GM12892 (cell line): ENCODE results near the gene FBXW10.
A peak's percentile ranks its signal among the peaks of the same experiment; 100 is the strongest.
"Not testable (repeated sequence)": the region's sequence is repeated elsewhere in the genome, so short reads cannot be mapped to it uniquely, and the experiment has no call there.

ENCODE experiments used
- DNase-seq: peaks from one replicate; pipeline ENCODE4 v3.0.0; 2011; ENCODE audit not compliant: insufficient read length
- FAIRE-seq: peaks from 2 replicates; lab custom pipeline; 2011; peaks lifted over from hg19 to GRCh38; lab: Jason Lieb, UNC

FBXW10 gene

DNA sequence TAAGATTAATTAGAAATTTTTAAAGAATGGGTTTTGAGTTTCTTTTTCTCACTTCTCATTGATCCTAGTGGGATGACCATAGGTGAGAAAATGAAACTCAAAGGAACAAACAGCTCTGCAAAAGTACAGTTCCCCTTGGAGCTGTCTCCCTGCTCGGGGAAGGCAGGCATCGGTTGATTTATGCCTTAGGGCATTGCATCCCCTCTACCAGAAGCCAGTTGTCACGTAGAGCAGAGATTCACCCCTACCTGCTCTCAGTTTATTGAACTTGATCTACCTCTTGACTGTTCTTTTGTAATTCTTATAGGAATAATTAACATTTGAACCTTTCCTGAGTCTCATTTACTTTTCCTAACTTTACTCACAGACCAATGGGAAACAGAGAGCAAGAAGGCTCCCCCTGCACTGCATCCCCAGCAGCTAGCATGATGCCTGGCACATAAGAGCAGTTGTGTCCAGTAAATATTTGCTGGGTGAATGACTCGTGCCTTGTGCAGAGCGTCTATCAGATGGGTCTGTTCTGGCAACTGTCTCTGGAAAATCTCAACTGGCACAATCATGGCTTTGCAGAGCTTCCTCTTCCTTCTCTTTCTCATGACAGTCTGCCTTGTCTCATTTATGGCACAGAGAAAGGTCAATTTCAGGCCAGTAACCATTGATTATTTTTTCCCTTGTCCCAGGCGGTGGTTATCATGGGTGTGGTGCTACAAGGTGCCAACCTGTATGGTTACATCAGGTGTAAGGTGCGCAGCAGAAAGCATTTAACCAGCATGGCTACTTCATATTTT, 59.8 kb downstream of the FBXW10 start:
- FAIRE-seq, DNase-seq: not testable (repeated sequence)

DNA sequence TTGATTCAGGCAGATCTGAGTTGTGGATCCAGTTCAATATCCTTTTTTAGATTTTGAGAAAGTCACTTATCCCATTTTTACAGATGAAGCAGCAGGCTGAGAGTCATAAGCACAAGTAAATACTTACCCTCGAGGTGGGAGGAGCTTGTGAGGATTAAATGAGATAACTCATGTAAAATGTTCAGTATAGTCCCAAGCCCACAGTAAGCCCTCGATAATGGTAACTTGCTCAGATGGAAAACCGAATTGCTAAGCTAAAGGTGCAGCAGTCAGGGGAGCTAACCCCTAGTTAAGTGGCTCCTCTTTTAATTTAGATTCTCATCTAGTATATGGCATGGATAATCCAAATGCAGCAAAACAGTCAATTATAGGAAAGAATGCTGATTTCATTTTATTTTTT, 72.1 kb downstream of the FBXW10 start:
- DNase-seq, FAIRE-seq: not testable (repeated sequence)

DNA sequence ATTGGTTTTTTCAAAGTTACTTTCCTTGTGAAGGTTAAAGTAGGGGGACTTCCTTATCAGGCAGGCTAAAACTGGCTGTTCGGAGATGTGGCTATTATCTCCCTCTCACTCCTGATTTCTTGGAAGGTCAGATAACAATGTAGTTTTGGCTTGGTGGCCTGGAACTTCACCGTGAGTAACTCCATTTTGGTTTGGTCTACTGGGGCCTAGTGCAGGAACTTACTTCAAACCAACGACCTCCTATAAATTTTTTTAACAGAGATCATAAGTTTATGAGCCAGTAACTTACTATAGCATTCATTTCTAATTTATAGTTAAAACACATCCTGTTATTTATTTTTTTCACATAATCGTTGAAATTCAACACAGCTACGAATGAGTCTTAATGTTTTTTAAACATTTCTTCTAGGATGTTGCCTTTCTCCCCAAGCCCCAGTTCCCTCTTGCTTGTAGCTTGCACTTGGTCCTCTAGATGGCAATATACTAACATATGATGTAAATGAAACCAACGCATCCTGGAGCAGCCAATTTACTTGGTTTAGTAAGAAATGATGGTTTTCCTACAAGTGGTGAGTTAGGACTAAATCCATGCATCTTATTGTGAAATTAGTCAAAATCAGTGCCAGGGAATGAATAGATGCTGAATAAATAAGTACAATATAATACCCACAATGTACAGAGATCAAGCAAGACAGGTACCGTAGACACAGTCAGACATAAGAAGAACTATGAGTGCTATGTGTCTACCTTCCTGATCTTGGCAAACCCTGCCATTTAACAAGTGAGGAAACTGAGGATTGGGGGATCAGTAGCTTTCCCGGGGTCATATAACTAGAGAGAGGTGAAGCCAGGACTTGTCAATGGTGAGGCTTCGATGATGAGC, 72.9 kb downstream of the FBXW10 start:
- FAIRE-seq: peak; percentile 87
- not testable (repeated sequence) for DNase-seq

DNA sequence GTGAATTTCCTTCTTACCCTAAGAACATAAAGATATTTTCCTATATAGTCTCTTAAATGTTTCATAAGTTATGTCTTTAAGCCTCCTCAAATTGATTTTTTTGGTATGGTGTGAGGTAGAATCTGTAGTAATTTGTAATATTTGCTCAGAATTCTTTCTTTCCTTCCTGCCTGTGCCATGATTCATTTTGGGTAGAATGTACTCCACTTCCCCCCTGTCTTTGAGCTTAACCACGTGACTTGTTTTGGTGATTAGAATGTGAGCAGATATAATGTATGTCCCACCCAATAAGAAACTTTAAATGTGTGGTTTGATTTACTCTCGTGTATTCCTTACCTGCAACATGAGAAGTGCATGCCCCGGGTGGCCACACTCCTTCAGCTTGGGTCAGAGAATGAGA, 77.6 kb downstream of the FBXW10 start:
- not testable (repeated sequence) for FAIRE-seq, DNase-seq

DNA sequence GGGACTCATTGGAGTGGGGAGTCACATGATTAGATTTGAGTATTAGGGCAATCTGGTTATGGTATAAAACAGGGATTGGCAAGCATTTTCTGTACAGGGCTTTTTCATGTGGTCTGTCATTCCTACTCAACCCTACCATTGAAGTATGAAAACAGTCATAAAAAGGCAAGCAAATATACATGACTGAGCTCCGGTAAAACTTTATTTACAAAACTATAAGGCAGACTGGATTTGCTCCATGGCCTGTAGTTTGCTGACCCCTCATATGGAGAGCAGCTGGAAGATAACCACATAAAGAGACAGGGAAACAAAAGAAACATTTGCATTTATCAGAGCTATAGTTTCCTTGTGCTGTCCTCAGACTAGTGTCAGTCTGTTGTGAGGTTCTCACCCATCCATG, 83.8 kb downstream of the FBXW10 start:
- not testable (repeated sequence) for DNase-seq

More for the DNA sequence above, 83.8 kb downstream of the FBXW10 start:
- FAIRE-seq: not testable (repeated sequence)
